COLO829 (cell line): ENCODE measurements around the gene MARCOL.
"Not testable (repeated sequence)": the region's sequence is repeated elsewhere in the genome, so short reads cannot be mapped to it uniquely, and the experiment has no call there.

Source experiments
- DNase-seq: peaks from one replicate; pipeline ENCODE4 v3.0.0; 2012; ENCODE audit warnings: low spot score

The MARCOL gene

GRCh38 chr5:148267962-148268361 lies 29.6 kb downstream of the MARCOL start:
- DNase-seq: no peak

- no peak for DNase-seq
These were observed 30.2 kb downstream of the MARCOL start, which contains the start of gene SPINK13 for GRCh38 chr5:148268566-148268965. Gene SPINK13, plus strand, starts transcription at chr5:148268794. Its CDS starts 1,279 bp downstream, at chr5:148270073.

- DNase-seq: not testable (repeated sequence)
These were observed 36.8 kb downstream of the MARCOL start for GRCh38 chr5:148275129-148275528.

GRCh38 chr5:148280893-148281292 lies 42.6 kb downstream of the MARCOL start:
- DNase-seq: not testable (repeated sequence)

- DNase-seq: not testable (repeated sequence)
These were observed 43.0 kb downstream of the MARCOL start for GRCh38 chr5:148281336-148281735.

GRCh38 chr5:148290271-148291195 lies 52.2 kb downstream of the MARCOL start:
- DNase-seq: no peak
